PC-9 (cell line): ENCODE data around the gene KY. TPM values are rescaled to one million over a fixed set of nuclear protein-coding genes. Genes with fewer than 3 reads are reported as not detected.

Experiments used
- BruUV-seq: library from RNA; stranded (reverse); fragments of 400-500 nt; replicated peaks from 2 replicates; lab custom pipeline; 2021; lab: Mats Ljungman, UMichigan
- CTCF ChIA-PET: fragments of 300-600 bp; sonication (Branson Sonifier 250); formaldehyde crosslinking; loops from one replicate; lab custom pipeline; 2022; ENCODE audit warnings: antibody characterized with exemption; lab: Charles Lee
- POLR2A ChIA-PET: fragments of 300-600 bp; sonication (Branson Sonifier 250); formaldehyde crosslinking; loops from one replicate; lab custom pipeline; 2022; ENCODE audit warnings: antibody characterized with exemption; ENCODE audit not compliant: unreplicated experiment; lab: Charles Lee
- DNase-seq, 2 experiments: peaks; one replicate each; pipeline versions ENCODE4 v3.0.0 to v3.0.0-alpha.2; 2015 to 2022; ENCODE audit warnings: mixed read lengths in 1 of 2
- H2AFZ ChIP-seq: fragments of 200-600 bp; sonication (generic); 2 replicates; pipeline ENCODE4 v1.8.1; 2017; ENCODE audit warnings: antibody characterized with exemption
- H3F3A ChIP-seq: fragments of 200-600 bp; sonication (generic); 2 replicates; pipeline ENCODE4 v1.8.1; 2017; ENCODE audit warnings: antibody characterized with exemption, mild to moderate bottlenecking, low read depth; ENCODE audit not compliant: insufficient read depth
- H3K27ac ChIP-seq: fragments of 200-600 bp; sonication (generic); 2 replicates; pipeline ENCODE4 v1.6.1; 2016; ENCODE audit warnings: mixed run types
- H3K27me3 ChIP-seq: fragments of 200-600 bp; sonication (generic); 2 replicates; pipeline ENCODE4 v1.6.1; 2016; ENCODE audit warnings: low read depth, mixed run types; ENCODE audit not compliant: insufficient read depth
- H3K36me3 ChIP-seq: fragments of 200-600 bp; sonication (generic); 2 replicates; pipeline ENCODE4 v1.6.1; 2016; ENCODE audit warnings: low read depth, mixed run types
- H3K4me1 ChIP-seq: fragments of 200-600 bp; sonication (generic); replicated peaks from 2 replicates; pipeline ENCODE4 v1.6.1; 2016; ENCODE audit warnings: mixed run types; ENCODE audit not compliant: insufficient read depth
- H3K4me2 ChIP-seq: fragments of 200-600 bp; sonication (generic); 2 replicates; pipeline ENCODE4 v1.6.1; 2017; ENCODE audit warnings: mixed run types
- H3K4me3 ChIP-seq: fragments of 200-600 bp; sonication (generic); 2 replicates; pipeline ENCODE4 v1.6.1; 2016; ENCODE audit warnings: mixed run types
- H3K79me2 ChIP-seq: fragments of 200-600 bp; sonication (generic); 2 replicates; pipeline ENCODE4 v1.6.1; 2017; ENCODE audit warnings: low read depth, mixed run types
- H3K9me2 ChIP-seq: fragments of 200-600 bp; sonication (generic); 2 replicates; pipeline ENCODE4 v1.8.1; 2017; ENCODE audit warnings: mild to moderate bottlenecking; ENCODE audit not compliant: insufficient read depth
- H3K9me3 ChIP-seq: fragments of 200-600 bp; sonication (generic); 2 replicates; pipeline ENCODE4 v1.8.1; 2016; ENCODE audit warnings: low read depth; ENCODE audit not compliant: insufficient read depth
- H4K20me1 ChIP-seq: fragments of 200-600 bp; sonication (generic); 2 replicates; pipeline ENCODE4 v1.8.1; 2017; ENCODE audit not compliant: insufficient read depth
- EZH2 ChIP-seq: fragments of 200-600 bp; sonication (generic); IDR thresholded peaks from 2 replicates; pipeline ENCODE4 v1.8.0; 2017; ENCODE audit warnings: antibody characterized with exemption, low read depth
- intact Hi-C: fragments of 100-400 bp; cut with micrococcal nuclease; formaldehyde crosslinking; loops from one replicate; pipeline ENCODE4 v1.10.0; 2022; ENCODE audit not compliant: unreplicated experiment
- total RNA-seq: library from RNA; stranded (reverse); gene quantifications from 2 replicates; pipeline ENCODE4 v1.2.3, GENCODE V29; 2021
- TF ChIP-seq, protein P1 (sequence below): fragments of 200-600 bp; sonication (generic); conservative IDR thresholded peaks from 2 replicates; pipeline ENCODE4 v1.6.1; 2017; ENCODE audit warnings: mixed run types, antibody characterized with exemption, mild to moderate bottlenecking, moderate library complexity

The KY gene
- total RNA-seq, 1 experiment from 2014 or later: not detected

DNA sequence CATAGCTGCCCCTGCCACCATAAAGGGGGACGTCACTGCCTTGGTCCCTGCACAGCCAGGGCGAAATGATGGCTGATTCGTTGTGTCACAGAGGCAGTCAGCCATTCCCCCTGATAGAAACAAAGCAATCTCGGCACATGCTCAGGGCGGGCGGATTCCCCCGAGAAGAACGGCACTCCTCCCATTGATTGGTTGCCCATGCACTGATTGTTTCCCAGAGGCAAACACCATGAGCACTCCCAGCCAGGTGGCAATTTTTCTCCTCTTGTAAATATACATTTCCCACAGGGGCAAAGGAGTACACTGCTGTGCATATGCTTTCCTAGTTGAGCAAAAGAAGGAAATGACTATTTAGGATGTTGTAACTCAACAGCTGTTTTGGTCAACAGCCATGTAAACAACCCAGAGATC, 56.5 kb downstream of the KY start:
- no peaks in the 10 kb centered on the region for H3K9me3 ChIP-seq
- ChIA-PET POLR2A (no interaction called here), CTCF (no interaction called here)
- no TSS peak for BruUV-seq
- intact Hi-C loops: no loop called here
- H3K79me2 ChIP-seq: no peaks in the 10 kb centered on the region
- no peak for TF ChIP-seq EZH2
- TF ChIP-seq, protein P1, sequence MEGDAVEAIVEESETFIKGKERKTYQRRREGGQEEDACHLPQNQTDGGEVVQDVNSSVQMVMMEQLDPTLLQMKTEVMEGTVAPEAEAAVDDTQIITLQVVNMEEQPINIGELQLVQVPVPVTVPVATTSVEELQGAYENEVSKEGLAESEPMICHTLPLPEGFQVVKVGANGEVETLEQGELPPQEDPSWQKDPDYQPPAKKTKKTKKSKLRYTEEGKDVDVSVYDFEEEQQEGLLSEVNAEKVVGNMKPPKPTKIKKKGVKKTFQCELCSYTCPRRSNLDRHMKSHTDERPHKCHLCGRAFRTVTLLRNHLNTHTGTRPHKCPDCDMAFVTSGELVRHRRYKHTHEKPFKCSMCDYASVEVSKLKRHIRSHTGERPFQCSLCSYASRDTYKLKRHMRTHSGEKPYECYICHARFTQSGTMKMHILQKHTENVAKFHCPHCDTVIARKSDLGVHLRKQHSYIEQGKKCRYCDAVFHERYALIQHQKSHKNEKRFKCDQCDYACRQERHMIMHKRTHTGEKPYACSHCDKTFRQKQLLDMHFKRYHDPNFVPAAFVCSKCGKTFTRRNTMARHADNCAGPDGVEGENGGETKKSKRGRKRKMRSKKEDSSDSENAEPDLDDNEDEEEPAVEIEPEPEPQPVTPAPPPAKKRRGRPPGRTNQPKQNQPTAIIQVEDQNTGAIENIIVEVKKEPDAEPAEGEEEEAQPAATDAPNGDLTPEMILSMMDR: no peak
- no peaks in the 10 kb centered on the region for H4K20me1 ChIP-seq
- H3K4me2 ChIP-seq: no peak overlapping the region
- no peaks in the 10 kb centered on the region for H3K9me2 ChIP-seq
- H3F3A ChIP-seq: no peaks in the 10 kb centered on the region
- DNase-seq: no peak
- H3K36me3 ChIP-seq: no peaks in the 10 kb centered on the region
- no peak overlapping the region for H3K27ac ChIP-seq
- no peak overlapping the region for H3K4me3 ChIP-seq
- peaks cover 45% of the 10 kb centered on the region for H3K27me3 ChIP-seq
- H2AFZ ChIP-seq: no peak overlapping the region
- H3K4me1 ChIP-seq: no peaks in the 10 kb centered on the region

DNA sequence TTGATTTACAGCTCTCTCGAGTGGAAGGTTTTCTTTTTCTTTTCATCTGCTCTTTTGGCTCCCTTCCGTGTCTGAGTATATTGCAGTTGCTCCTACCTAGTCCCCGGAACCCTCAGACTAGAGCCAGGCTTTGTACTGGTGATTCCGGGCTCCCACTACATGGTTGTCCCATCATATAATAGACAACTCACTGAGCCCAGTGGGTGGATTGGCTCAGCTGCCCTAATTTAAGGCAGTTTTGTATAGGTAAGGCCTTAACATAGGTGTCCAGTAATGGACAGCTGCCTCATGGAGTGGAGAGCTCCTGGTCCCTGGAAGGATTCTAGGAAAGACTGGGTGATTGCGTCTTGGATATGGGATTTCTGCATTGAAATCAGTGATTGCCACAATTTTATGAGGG, 58.0 kb downstream of the KY start:
- Histone ChIP-seq H3K9me2 (0 out of 2 replicates have a peak, but pooled peaks cover 5% of the 10 kb centered on the region), H3K9me3 (no peaks in the 10 kb centered on the region), H3K36me3 (no peaks in the 10 kb centered on the region), H3K4me1 (no peaks in the 10 kb centered on the region), H4K20me1 (no peaks in the 10 kb centered on the region), H3F3A (no peaks in the 10 kb centered on the region), H3K27ac (no peak overlapping the region), H3K4me3 (no peak overlapping the region), H2AFZ (no peak overlapping the region), H3K27me3 (peaks cover 38% of the 10 kb centered on the region), H3K79me2 (no peaks in the 10 kb centered on the region), H3K4me2 (no peak overlapping the region)
- ChIA-PET POLR2A (no interaction called here), CTCF (no interaction called here)
- no TSS peak for BruUV-seq
- intact Hi-C loops: no loop called here
- no peak for TF ChIP-seq EZH2
- TF ChIP-seq, protein P1: no peak
- no peak for DNase-seq

DNA sequence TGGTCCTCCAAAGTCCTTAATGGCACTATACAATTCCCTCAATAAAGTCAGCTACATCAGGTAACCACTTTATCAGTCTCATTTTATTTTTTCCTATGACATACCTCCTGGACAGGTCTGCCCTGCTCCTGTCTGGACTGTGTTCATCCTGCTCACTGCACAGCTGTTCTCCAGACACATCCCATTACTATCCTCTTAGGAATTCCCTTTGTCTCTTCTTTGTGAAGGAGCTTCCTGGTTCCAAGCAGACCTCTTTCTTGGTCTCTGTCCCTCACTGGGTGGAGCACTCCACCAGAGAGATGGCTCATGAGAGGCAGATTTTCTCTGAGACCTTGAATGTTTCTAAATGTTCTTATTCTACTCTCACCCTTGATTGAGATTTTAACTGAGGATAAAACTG, 60.1 kb downstream of the KY start:
- Histone ChIP-seq H3K36me3 (no peaks in the 10 kb centered on the region), H2AFZ (no peak overlapping the region), H3K79me2 (no peaks in the 10 kb centered on the region), H3K4me2 (no peak overlapping the region), H3F3A (no peaks in the 10 kb centered on the region), H3K9me2 (0 out of 2 replicates have a peak, but pooled peaks cover 5% of the 10 kb centered on the region), H3K27ac (no peak overlapping the region), H3K4me1 (no peaks in the 10 kb centered on the region), H4K20me1 (no peaks in the 10 kb centered on the region), H3K27me3 (peaks cover 41% of the 10 kb centered on the region), H3K4me3 (no peak overlapping the region), H3K9me3 (no peaks in the 10 kb centered on the region)
- intact Hi-C loops: no loop called here
- no peak for TF ChIP-seq EZH2
- TF ChIP-seq, protein P1: no peak
- DNase-seq: no peak
- POLR2A ChIA-PET: no interaction called here
- CTCF ChIA-PET: no interaction called here
- no TSS peak for BruUV-seq
